Astrocyte (in vitro differentiated cells and primary cell): Measurements from ENCODE around the gene STARD8.

Experiments
- CTCF ChIP-seq: IDR thresholded peaks from 2 replicates; pipeline ENCODE4 v1.5.1; 2011; ENCODE audit warnings: low read depth, mild to moderate bottlenecking, inconsistent platforms, low read length, moderate library complexity; ENCODE audit not compliant: insufficient read depth
- EZH2 ChIP-seq: IDR thresholded peaks from 2 replicates; pipeline ENCODE4 v1.6.1; 2012; ENCODE audit warnings: mild to moderate bottlenecking, low read length, inconsistent platforms; ENCODE audit not compliant: insufficient read depth

GRCh38 chrX:68599256-68600152, 48.0 kb upstream of the STARD8 start:
- TF ChIP-seq EZH2 = no peak
- peak; percentile 53 for TF ChIP-seq CTCF
